ENCODE results near the gene BBC3.

DNA sequence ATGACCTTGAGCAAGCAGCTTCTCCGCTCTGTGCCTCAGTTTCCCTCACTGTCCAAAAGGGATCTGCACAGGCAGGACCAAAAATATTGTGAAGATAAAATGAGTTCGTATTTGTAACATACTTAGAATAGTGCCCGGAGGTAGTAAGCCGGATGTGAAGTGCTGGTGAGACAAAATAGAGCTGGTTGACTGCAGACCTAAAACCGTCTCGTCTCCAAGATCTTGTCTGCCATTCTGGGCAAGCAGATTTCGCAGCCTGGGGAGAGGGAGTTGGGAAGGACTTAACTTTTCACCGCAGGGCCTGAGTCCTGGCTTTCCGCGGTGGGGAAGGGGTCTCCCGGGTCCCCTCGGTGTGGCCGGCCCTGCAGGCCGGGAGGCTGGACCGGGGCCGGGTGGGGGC, 8.2 kb upstream of the BBC3 start:
- no peak for TF ChIP-seq TAF1 (IDR thresholded peaks at IDR 0.05; ENCODE audit: borderline replicate concordance, low read depth, low read length)
- no peak for TF ChIP-seq POLR2A (IDR thresholded peaks at IDR 0.05; ENCODE audit: low read depth, low read length)
- TF ChIP-seq POLR2AphosphoS5 (IDR thresholded peaks at IDR 0.05; ENCODE audit: low read depth, low read length), result no peak
